ENCODE results near the gene SLC46A1. TPM values are rescaled to one million over a fixed set of nuclear protein-coding genes. Genes with fewer than 3 reads are reported as not detected.

The SLC46A1 gene
- total and polyA plus RNA-seq, 2 of the 13 experiments (the other 11 are each of a cell fraction or from before 2014, with no cell fraction given), result 19.6 to 22.6 TPM

GRCh38 chr17:28346746-28347246 lies 59.2 kb downstream of the SLC46A1 start (continued):
- TF ChIP-seq THRA (CRISPR knock-in tag; IDR thresholded peaks at IDR 0.05; ENCODE audit: borderline replicate concordance) (0 out of 2 replicates have a peak, but pooled peaks have one; percentile 19), ZNF281 (CRISPR knock-in tag; IDR thresholded peaks at IDR 0.05; ENCODE audit: borderline replicate concordance) (no peak), ZBTB3 (CRISPR knock-in tag; IDR thresholded peaks at IDR 0.05; ENCODE audit: borderline replicate concordance, low read depth) (no peak), FOXP1 (IDR thresholded peaks at IDR 0.05) (no peak), FOXP1 (CRISPR knock-in tag; IDR thresholded peaks at IDR 0.05) (peak; percentile 51; the same call in 1 of the 2 replicates), ZBTB43 (CRISPR knock-in tag; conservative IDR thresholded peaks at IDR 0.05) (0 out of 2 replicates have a peak, but pooled peaks have one; percentile 21), ZNF879 (CRISPR knock-in tag; IDR thresholded peaks at IDR 0.05) (no peak), ZFP1 (CRISPR knock-in tag; IDR thresholded peaks at IDR 0.05) (0 out of 2 replicates have a peak, but pooled peaks have one; percentile 33), MED13 (CRISPR knock-in tag; IDR thresholded peaks at IDR 0.05) (no peak), MED1 (CRISPR knock-in tag; IDR thresholded peaks at IDR 0.05) (peak; percentile 55), PRDM10 (CRISPR knock-in tag; IDR thresholded peaks at IDR 0.05; ENCODE audit: low read depth) (no peak), ELF3 (CRISPR knock-in tag; IDR thresholded peaks at IDR 0.05) (0 out of 2 replicates have a peak, but pooled peaks have one; percentile 33), NCOA5 (CRISPR knock-in tag; IDR thresholded peaks at IDR 0.05) (no peak), ARNTL (CRISPR knock-in tag; IDR thresholded peaks at IDR 0.05) (no peak), FOXA3 (CRISPR knock-in tag; IDR thresholded peaks at IDR 0.05) (peak; percentile 90), GABPA (IDR thresholded peaks at IDR 0.05; ENCODE audit: low read depth, low read length) (no peak), GABPA (CRISPR knock-in tag; IDR thresholded peaks at IDR 0.05; ENCODE audit: low read depth) (peak; percentile 37; the same call in 1 of the 2 replicates)
- TF ChIP-seq, protein P1, sequence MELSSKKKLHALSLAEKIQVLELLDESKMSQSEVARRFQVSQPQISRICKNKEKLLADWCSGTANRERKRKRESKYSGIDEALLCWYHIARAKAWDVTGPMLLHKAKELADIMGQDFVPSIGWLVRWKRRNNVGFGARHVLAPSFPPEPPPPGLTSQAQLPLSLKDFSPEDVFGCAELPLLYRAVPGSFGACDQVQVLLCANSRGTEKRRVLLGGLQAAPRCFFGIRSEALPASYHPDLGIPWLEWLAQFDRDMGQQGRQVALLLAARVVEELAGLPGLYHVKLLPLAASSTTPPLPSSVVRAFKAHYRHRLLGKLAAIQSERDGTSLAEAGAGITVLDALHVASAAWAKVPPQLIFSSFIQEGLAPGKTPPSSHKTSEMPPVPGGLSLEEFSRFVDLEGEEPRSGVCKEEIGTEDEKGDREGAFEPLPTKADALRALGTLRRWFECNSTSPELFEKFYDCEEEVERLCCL (CRISPR knock-in tag; IDR thresholded peaks at IDR 0.05; ENCODE audit: borderline replicate concordance), result no peak
- TF ChIP-seq, protein P2, sequence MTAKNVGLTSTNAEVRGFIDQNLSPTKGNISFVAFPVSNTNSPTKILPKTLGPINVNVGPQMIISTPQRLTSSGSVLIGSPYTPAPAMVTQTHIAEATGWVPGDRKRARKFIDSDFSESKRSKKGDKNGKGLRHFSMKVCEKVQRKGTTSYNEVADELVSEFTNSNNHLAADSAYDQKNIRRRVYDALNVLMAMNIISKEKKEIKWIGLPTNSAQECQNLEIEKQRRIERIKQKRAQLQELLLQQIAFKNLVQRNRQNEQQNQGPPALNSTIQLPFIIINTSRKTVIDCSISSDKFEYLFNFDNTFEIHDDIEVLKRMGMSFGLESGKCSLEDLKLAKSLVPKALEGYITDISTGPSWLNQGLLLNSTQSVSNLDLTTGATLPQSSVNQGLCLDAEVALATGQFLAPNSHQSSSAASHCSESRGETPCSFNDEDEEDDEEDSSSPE (CRISPR knock-in tag; IDR thresholded peaks at IDR 0.05), result 0 out of 2 replicates have a peak, but pooled peaks have one; percentile 29
